Calu3 (cell line): ENCODE measurements around the gene LAMP1. TPM values are rescaled to one million over a fixed set of nuclear protein-coding genes. Genes with fewer than 3 reads are reported as not detected.
A peak's percentile ranks its signal among the peaks of the same experiment; 100 is the strongest.
"Not testable (repeated sequence)": the region's sequence is repeated elsewhere in the genome, so short reads cannot be mapped to it uniquely, and the experiment has no call there.

Experiments
- Bru-seq: library from RNA; stranded (reverse); fragments of 400-500 nt; gene quantifications from one replicate; lab custom pipeline; 2021; lab: Mats Ljungman, UMichigan
- BruChase-seq, 2 experiments: library from RNA; stranded (reverse); fragments of 400-500 nt; gene quantifications; one replicate each; lab custom pipeline; 2021; lab: Mats Ljungman, UMichigan
- BruUV-seq: library from RNA; stranded (reverse); fragments of 400-500 nt; replicated peaks from 2 replicates; lab custom pipeline; 2021; lab: Mats Ljungman, UMichigan
- CTCF ChIA-PET: fragments of 300-600 bp; sonication (Branson Sonifier 250); formaldehyde crosslinking; loops from one replicate; lab custom pipeline; 2022; ENCODE audit warnings: antibody characterized with exemption; lab: Charles Lee
- DNase-seq: peaks from one replicate; pipeline ENCODE4 v3.0.0; 2022
- H3K27ac Mint-ChIP-seq: one replicate; pipeline ENCODE4 v1.8.0; 2022; ENCODE audit warnings: mixed read lengths; ENCODE audit not compliant: unreplicated experiment
- H3K27me3 Mint-ChIP-seq: one replicate; pipeline ENCODE4 v1.8.0; 2022; ENCODE audit warnings: mixed read lengths; ENCODE audit not compliant: unreplicated experiment
- H3K36me3 Mint-ChIP-seq: one replicate; pipeline ENCODE4 v1.8.0; 2022; ENCODE audit warnings: mild to moderate bottlenecking, moderate library complexity, mixed read lengths; ENCODE audit not compliant: insufficient read depth, unreplicated experiment
- H3K4me1 Mint-ChIP-seq: one replicate; pipeline ENCODE4 v1.8.0; 2022; ENCODE audit warnings: mild to moderate bottlenecking, low read depth, mixed read lengths; ENCODE audit not compliant: unreplicated experiment
- H3K4me3 Mint-ChIP-seq: one replicate; pipeline ENCODE4 v1.8.0; 2022; ENCODE audit warnings: mild to moderate bottlenecking, low read depth, moderate library complexity, mixed read lengths; ENCODE audit not compliant: unreplicated experiment
- H3K9me3 Mint-ChIP-seq: one replicate; pipeline ENCODE4 v1.8.0; 2022; ENCODE audit warnings: low read depth, mixed read lengths; ENCODE audit not compliant: unreplicated experiment
- CTCF ChIP-seq: fragments of 200-600 bp; IDR thresholded peaks from one replicate; pipeline ENCODE4 v1.8.0; 2022; ENCODE audit warnings: antibody characterized with exemption; ENCODE audit not compliant: unreplicated experiment
- intact Hi-C: fragments of 100-400 bp; cut with micrococcal nuclease; formaldehyde crosslinking; loops from one replicate; pipeline ENCODE4 v1.10.0; 2022; ENCODE audit not compliant: unreplicated experiment
- long read RNA-seq: library from polyadenylated mRNA; stranded (forward); transcript quantifications from one replicate; pipeline ENCODE4 v2.0.0, GENCODE V29; 2022
- total RNA-seq: library from RNA; stranded (reverse); gene quantifications from 2 replicates; pipeline ENCODE4 v1.2.3, GENCODE V29; 2022

LAMP1 gene
- total RNA-seq (70.7 and 84.1 TPM in 2 replicates), Bru-seq, nascent RNA (percentile 57 among the genes with signal in this experiment), BruChase-seq, experiment 1, labeled RNA remaining after a 6-hour chase (percentile 72 among the genes with signal in this experiment), BruChase-seq, experiment 2, labeled RNA remaining after a 2-hour chase (percentile 58 among the genes with signal in this experiment)
- long read RNA-seq, transcript LAMP1-201 (9 exons, 2,699 nt) = major isoform, 14 of 31 reads
- long read RNA-seq, partial matches to known transcripts = 1 of 31 reads
- long read RNA-seq, other reads (novel, unspliced or antisense) = 16 of 31 reads

- DNase-seq = peak; percentile 90
- Mint-ChIP-seq H3K9me3 (peaks cover 2% of the 10 kb centered on the region), H3K36me3 (peaks cover 15% of the 10 kb centered on the region), H3K27ac (peak within 1 kb of the TSS; percentile 99), H3K4me3 (peak within 1 kb of the TSS; percentile 100), H3K4me1 (peaks cover 11% of the 10 kb centered on the region), H3K27me3 (peaks cover 8% of the 10 kb centered on the region)
- intact Hi-C loops = no loop called here
- BruUV-seq = no TSS peak
- no peak for TF ChIP-seq CTCF
- CTCF ChIA-PET = no interaction called here
Observed at GRCh38 chr13:113296823-113297369, at the start of gene LAMP1. LAMP1 (plus strand) TSS chr13:113297239; CDS start chr13:113297435, 196 bp downstream.

- Mint-ChIP-seq H3K27ac (no peak overlapping the region), H3K4me1 (no peaks in the 10 kb centered on the region), H3K9me3 (no peaks in the 10 kb centered on the region), H3K36me3 (peaks cover 18% of the 10 kb centered on the region), H3K4me3 (no peak overlapping the region), H3K27me3 (no peaks in the 10 kb centered on the region)
- intact Hi-C loops = no loop called here
- no TSS peak for BruUV-seq
- CTCF ChIA-PET = no interaction called here
- no peak for DNase-seq
- TF ChIP-seq CTCF = no peak
Observed at GRCh38 chr13:113252516-113253095, 44.4 kb upstream of the LAMP1 start.

- BruUV-seq, H3K4me1 Mint-ChIP-seq, H3K27ac Mint-ChIP-seq, H3K9me3 Mint-ChIP-seq, DNase-seq, H3K27me3 Mint-ChIP-seq, intact Hi-C loops, H3K4me3 Mint-ChIP-seq, H3K36me3 Mint-ChIP-seq, CTCF ChIA-PET: not testable (repeated sequence)
Observed at GRCh38 chr13:113257908-113258307, 39.1 kb upstream of the LAMP1 start.

- no peak for TF ChIP-seq CTCF
- Mint-ChIP-seq H3K27me3 (no peaks in the 10 kb centered on the region), H3K36me3 (peaks cover 9% of the 10 kb centered on the region), H3K4me1 (no peaks in the 10 kb centered on the region), H3K4me3 (no peak overlapping the region), H3K27ac (no peak overlapping the region), H3K9me3 (no peaks in the 10 kb centered on the region)
- intact Hi-C loops = no loop called here
- BruUV-seq = no TSS peak
- CTCF ChIA-PET = no interaction called here
- no peak for DNase-seq
Observed at GRCh38 chr13:113258321-113259054, 38.6 kb upstream of the LAMP1 start.
